HG03354 (cell line): Measurements from ENCODE around the gene CPXM2.

Experiments used
- ATAC-seq: cut with Tn5 transposase; IDR thresholded peaks from one replicate; pipeline ENCODE4 v1.9.1; 2021; ENCODE audit warnings: mild to moderate bottlenecking; ENCODE audit not compliant: unreplicated experiment, poor library complexity, severe bottlenecking

The CPXM2 gene

DNA sequence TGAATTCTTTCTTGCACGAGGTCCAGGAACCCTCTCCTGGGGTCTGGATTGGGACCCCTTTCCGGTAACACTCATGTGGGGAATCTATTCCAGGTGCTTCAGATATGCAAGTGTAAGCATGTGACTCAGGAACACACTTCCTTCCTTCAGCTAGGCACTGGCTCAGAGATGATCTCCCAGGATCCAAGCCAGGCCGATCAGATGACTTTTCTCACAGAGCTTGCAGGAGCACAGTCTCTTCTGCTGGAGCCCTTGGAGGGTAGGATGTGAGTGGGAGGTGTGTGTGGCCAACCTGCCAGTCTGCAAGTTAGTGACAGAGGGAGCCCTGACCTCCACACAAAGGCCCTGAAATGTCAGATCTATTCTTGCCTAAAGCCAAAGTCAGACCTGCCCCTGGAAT, 108.3 kb downstream of the CPXM2 start:
- no peak for ATAC-seq

DNA sequence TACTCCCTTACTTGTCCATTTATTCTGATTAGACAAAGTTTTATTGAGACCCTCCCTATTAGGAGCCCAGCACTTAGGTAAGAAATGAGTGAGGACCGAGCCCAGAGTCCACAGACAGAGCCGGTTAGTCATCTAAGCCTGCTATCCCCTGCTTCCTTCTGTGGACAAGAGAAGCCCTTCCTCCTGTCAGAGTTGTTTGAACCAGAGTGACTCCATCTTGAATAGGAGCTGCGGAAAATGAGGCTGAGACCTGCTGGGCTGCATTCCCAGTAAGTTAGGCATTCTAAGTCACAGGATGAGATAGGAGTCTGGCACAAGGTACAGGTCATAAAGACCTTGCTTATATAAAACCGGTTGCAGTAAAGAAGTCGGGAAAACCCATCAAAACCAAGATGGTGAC, 109.1 kb downstream of the CPXM2 start:
- ATAC-seq = no peak

DNA sequence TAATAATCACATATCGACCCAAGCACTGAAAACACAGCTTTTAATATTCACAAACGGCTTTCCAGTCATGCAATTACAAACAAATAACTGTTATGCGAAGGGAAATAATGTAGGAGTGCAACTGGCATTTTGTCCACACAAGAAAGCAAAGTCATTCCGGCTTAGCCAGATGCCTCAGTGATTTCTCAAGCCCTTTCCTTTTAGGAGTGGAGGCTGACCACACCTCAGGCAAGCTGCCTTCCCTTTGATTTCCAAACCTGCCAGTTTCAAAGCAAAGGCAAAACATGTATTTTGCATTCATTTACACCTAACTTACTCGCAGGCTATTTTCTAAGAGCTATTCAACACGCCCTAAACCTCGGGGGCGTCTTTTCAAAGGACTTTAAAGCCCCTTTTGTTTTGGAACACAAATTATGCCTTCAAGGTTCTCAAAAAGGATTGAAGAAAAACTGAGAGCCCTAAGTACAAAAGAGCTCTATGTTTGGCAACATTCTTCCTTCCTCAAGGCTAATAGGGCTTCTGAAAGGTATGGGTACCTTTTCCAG, 109.6 kb downstream of the CPXM2 start:
- no peak for ATAC-seq

DNA sequence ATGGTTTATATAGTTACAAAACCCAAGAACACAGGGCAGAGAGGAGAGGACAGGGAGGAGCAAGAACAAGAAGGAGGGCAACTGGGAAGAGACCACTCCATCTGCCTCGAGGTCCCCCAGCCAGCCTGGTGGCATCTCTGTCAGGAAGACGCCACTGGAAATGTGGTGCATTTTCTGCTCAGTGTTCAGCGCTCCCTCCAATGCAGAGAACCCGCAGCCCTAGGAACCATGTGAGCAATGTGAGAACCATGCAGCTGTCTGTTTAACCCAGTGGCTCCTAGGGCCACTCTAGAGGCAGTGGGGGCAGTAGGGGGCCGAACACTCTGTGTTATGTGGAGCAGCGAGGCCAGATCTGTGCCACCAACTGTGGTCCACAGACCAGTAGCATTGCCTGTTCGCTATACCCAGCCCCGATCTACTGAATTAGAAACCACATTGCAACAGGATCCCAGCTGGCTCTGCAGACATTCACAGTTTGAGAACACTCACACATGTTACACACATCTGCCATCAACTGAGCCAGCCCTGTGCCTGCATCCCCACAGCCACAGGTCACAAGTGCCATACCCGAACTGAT, 110.2 kb downstream of the CPXM2 start:
- no peak for ATAC-seq

DNA sequence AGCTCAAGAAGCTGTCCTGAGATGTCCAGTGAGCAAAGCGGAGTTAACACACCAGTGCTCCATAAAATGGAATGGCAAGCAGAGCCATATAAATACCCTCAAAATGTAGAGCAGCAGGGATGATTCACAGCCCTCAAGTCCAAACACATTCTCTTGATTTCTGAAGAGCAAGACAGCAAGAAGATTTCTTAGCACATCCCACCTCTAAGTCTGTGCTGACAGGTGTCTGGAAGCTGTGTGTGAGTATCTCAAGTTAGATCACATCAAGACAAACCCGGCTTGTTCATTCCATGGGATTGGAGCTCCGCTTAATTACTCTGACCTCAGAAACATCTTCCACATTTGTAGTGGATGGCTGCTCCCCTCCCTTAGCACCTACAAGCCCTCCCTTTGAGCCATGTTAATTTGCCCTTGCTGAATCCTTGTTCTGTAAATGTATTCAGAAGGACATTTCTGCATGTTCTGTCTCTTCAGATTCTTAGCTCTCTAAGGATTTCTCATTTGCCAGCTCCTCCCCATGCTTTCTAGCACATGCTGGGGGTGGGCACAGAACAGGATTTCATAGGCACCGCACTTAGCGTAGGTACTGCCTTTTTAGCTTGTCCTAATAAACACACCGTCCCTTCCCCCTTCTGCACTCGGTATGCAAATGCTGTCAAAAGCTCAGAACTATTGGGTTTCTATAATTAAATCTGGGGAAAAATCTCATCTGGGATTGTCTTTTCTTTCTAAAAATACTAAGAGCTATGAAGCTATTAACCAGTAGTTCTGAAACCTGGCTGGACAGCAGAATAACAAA, 112.7 kb downstream of the CPXM2 start:
- ATAC-seq = no peak

DNA sequence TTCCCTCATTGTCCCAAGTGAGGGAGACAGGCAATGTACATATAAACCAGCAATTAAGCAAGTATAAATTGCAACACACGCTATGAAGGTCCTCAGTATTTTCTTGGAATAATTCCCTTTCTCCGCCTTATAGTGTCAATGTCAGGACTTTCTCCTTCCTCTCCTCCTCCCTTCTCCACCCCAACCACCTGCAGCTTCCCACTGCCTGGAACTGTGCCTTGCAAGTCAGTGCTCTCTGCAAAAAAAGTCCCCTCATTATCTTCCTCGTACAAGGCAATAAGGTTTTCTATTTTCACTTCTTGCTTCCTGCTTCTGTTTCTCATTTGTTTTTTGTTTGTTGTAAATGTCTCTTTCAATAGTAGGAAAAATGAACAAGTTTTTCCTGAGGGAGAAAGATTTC, 113.7 kb downstream of the CPXM2 start:
- no peak for ATAC-seq

DNA sequence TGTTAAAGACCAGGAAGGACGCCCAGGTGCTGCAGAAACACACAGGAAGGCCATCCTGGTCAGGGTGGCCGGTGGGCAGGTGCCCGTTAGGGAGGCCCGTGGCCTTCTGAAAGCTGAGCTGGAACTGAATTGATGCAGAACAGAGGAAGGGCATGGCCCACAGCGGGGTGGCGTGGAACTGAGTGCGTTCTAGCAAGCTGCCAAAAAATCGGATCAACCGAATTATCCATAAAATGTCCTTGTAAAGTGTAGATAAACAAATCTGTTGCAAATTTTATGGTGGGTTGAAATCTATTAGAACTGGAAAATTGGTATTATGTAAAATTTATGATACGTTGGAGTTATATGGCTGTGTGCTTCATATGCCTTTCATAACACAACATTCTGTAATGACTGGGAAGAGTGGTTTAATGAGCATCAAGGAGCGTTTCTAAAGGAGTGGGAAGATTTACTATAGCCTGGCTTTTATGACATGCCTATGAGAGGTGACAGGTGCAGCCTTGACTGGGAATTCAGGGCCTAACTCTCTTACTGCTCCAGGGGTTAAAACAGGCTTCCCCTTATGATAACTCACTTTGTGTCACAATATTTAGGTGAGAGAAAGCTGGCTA, 117.4 kb downstream of the CPXM2 start:
- ATAC-seq = no peak

DNA sequence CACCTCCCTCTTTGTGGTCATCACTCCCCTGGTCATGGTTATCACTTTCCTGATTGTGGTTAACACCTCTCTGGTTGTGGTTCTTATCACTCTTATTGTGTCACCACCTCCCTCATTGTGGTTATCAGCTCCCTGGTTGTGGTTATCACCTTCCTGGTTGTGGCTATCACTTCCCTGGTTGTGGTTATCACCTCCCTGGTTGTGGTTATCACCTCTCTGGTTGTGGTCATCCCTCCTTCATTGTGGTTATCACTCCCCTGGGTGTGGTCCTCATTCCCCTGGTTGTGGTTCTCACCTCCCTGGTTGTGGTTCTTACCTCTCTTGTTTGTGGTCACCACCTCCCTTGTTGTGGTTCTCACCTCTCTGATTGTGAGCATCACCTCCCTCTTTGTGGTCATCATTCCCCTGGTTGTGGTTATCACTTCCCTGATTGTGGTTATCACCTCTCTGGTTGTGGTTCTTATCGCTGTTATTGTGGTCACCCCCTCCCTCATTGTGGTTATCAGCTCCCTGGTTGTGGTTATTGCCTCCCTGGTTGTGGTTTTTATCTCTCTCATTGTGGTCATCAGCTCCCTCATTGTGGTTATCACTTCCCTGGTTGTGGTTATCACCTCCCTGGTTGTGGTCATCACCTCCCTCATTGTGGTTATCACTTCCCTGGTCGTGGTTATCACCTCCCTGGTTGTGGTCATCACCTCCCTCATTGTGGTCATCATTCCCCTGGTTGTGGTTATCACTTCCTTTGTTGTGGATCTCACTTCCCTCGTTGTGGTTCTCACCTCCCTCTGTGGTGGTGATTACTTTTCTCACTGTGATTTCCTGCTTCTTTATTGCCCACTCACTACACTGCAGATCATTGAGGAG, 118.7 kb downstream of the CPXM2 start:
- ATAC-seq = no peak

DNA sequence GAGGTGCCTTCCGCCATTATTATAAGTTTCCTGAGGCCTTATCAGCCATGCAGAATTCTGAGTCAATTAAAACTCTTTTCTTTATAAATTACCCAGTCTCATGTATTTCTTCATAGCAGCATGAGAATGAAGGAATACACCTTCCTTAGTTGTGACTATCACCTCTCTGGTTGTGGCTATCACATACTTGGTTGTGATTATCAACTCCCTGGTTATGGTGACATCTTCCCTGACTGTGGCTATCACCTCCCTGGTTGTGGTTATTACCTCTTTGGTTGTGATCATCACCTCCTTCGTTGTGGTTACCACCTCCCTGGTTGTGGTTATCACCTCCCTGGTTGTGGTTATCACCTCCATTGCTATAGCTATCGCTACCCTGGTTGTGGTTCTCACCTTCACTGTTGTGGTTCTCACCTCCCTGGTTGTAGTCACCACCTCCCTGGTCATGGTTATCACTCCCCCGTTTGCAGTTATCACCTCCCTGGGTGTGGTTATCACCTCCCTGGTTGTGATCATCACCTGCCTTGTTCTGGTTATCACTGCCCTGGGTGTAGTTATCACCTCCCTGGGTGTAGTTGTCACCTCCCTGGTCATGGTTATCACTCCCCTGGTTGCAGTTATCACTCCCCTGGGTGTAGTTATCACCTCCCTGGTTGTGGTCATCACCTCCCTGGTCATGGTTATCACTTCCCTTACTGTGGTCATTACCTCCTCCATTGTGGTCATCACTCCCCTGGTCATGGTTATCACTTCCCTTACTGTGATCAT, 119.5 kb downstream of the CPXM2 start:
- ATAC-seq = no peak

DNA sequence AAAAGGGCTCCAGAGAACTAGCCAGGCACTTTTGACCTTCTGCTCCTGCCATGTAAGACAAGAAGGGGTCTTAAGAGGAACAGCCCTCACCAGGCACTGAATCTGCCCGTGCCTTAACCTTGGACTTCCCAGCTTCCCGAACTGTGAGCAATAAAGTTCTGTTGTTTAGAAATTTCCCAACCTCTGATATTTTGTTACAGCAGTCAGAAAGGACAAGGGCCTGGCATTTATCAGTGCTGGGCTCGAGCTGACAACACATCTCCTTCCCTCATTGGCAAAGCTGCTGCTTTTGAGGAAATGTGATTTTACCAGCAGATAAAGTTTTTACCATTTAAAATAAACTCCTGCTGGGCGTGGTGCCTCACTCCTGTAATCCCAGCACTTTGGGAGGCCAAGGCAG, 122.0 kb downstream of the CPXM2 start:
- no peak for ATAC-seq

DNA sequence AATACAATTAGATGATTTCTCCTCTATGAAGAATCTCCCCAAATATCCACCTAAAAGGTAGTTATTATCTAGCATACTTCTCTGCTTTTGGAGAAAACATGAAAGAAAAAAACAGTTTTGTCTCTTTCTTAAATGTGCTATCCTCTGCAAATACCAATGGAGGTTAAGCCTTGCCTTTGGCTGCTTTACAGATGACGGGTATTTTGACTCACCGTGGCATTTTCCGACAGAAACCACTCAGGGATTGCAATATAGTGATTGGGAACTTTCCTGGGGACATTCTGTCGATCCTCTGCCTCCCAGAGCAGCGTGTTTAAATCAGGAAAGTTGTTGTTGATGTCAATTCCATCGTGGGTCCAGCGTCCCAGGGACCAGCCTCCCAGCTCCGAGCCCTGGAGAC, 124.8 kb downstream of the CPXM2 start:
- ATAC-seq = no peak

DNA sequence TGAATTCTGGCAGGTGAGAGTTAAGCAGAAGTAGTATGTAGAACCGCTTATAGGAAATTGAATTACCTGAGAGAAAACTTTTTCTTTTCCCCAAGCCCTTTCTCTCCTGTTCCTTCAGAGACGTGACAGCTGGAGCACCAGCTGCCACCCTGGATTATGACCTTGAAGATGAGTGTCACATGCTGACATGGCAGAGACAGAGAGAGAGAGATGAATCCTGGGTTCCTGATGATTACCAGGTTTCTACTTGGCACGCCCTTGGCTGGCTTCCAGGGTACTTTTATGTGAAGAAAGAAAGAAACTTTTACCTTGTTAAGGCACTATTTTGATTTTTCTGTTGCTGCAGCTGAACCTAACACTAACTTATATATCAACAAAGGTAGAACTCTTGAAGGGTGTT, 125.6 kb downstream of the CPXM2 start:
- no peak for ATAC-seq

DNA sequence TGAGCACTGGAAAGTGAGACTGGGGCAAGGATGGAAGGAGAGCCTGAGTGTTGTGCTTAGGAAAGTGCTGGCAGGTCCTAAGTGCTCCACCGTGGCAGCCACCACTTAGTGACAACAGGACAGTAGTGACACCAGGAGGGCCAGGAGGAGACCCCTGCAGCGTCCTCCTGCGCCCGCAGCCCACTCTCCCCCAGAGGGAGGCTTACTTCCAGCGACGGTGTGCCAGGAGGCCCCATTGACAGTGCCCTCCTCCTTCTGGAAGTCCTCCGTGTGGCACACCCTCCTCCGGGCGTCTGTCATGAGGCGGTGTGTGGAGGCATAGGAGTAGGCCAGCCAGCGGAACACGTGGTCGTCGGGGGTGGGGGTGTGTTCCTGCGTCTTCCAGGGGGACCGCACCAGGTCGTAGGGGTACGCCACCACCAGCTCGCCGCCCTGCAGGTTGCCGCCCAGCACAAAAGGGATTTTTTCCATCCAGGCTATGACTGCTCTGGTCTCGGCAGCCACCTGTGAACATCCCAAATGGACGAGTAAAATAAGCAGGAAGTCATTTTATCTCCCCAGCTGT, 129.9 kb downstream of the CPXM2 start:
- no peak for ATAC-seq

DNA sequence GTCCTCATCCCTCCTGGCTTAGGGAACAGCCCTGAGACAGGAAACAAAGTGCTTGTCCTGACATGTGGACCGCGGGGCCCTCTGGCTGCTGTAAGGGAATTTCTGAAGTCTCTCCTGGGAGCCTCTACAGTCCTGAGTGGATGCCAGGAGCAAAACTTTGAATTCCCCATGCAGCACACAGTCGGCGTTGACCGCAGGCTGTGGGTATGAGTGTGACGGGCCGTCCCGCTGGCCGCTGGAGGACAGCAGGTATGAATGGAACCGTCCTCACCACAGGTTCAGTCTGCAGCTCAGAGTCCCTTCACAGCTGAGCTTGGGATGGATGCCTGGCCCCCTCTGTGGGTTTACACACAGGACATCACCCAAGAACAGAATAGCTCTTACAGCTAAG, 130.6 kb downstream of the CPXM2 start:
- no peak for ATAC-seq

DNA sequence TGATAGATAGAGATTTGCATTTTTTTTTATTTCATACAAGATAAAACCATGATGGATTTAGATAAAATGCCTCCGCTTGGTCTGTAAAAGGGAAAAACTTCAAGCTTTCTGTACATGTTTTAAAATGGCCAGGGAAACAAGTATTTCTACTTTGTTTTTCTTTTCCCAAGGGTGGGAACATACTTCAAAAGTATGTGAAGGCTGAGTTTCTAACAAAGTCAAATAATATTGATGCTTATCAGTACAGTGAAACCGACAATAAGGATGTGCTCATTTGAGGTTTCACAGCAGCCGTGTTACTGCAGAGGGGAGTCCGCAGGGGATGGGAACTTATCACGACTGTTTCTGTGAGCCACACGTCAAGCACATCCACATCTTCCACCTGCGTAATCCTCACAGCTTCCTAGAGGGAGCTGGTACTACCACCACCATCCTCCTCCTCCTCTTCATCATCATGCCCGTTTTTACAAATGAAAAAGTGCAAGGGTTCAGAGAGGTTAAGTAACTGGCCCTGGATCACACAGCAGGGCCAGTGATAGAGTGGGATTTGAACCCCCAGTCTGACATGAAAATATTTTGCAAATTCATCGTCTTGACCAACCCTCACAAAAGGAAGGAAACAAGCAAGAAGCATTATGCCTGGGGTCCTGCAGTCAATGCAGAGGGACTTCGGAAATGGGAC, 131.1 kb downstream of the CPXM2 start:
- no peak for ATAC-seq

DNA sequence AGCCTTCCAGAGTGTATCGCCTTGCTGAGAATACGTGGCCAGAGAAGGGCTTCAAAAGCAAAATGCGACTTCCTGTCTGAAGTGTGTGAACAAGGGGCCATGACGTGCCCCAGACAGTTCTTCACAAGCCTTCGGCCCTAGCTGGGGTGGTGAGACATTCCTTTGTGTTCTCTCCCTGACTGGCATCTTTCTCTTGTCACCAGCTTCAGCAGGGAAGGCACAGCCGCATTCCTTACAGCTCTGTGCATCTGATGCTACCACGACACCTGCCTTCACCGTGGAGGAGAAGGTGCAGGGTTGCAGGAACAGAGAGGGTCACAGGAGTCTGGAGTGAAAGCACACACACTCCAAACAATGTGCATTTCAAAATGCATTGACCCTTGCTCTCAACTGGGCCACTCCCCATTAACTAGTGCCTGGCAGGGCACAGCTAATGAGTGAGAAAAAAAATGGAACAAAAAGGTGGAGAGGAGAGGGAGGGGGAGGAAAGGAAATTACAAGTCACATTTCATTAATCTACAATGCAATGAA, 132.0 kb downstream of the CPXM2 start:
- ATAC-seq = no peak

DNA sequence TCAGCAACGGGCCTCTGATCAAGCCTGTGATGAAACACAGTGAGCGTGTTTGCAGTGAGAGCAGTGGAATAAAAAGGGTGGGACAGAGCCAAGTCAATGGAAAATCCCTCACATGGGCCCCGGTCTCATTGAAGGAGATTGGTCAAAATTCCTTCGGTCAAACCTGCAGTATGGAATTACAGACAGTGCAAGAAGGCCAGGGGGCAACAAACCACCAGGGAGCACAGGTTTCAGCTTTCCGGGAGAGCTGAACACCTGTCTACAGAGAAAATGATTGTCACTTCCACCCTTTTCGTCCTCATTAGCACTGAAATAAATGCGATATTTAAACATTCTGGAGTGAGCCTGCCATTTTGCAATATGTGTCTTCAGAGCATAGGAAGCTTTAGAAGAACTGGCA, 132.6 kb downstream of the CPXM2 start:
- ATAC-seq = no peak

DNA sequence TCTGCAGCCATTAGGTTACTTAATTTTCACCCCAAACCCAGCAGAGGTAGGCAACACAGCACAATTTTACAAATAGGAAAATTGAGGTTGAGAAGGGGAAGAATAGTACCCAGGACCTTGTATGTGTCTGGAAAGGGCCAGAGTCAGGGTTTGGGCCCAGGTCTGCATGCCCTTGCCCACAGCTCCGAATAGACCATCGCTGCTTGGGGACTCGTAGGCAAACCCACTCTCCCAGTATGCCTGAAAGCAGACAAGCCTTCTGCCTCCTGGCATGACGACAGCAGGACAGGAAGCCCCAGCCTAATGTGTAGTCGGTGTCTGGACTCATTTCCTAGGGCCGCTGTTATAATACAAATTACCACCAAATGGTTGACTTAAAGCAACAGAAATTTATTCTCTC, 133.8 kb downstream of the CPXM2 start:
- ATAC-seq = no peak
